IgD-negative memory B cell (primary cell): Measurements from ENCODE around the gene SHISAL1. TPM values are rescaled to one million over a fixed set of nuclear protein-coding genes. Genes with fewer than 3 reads are reported as not detected.

ENCODE experiments used
- H3K27ac Mint-ChIP-seq, 3 donors: one replicate each; pipeline ENCODE4 v1.8.0; 2020 to 2022; ENCODE audit warnings: mild to moderate bottlenecking in 3 of 3, mixed read lengths in 3 of 3, moderate library complexity in 1 of 3
- H3K27me3 Mint-ChIP-seq: one replicate; pipeline ENCODE4 v1.8.0; 2021; ENCODE audit warnings: mixed read lengths
- H3K36me3 Mint-ChIP-seq: one replicate; pipeline ENCODE4 v1.8.0; 2020; ENCODE audit warnings: mild to moderate bottlenecking, mixed read lengths
- H3K4me1 Mint-ChIP-seq, 3 donors: one replicate each; pipeline ENCODE4 v1.8.0; 2020 to 2022; ENCODE audit warnings: mixed read lengths in 3 of 3, mild to moderate bottlenecking in 1 of 3
- H3K4me3 Mint-ChIP-seq, 4 donors: one replicate each; pipeline ENCODE4 v1.8.0; 2020 to 2022; ENCODE audit warnings: mild to moderate bottlenecking in 4 of 4, mixed read lengths in 4 of 4, moderate library complexity in 3 of 4
- H3K9me3 Mint-ChIP-seq, 3 donors: one replicate each; pipeline ENCODE4 v1.8.0; 2020 to 2021; ENCODE audit warnings: mixed read lengths in 3 of 3, mild to moderate bottlenecking in 1 of 3
- polyA plus RNA-seq: library from polyadenylated mRNA; unstranded; fragments of 300-500 nt; fragmentation: Illumina TruSeq; gene quantifications from one replicate; pipeline ENCODE4 v1.2.3, GENCODE V29; 2021

The SHISAL1 gene
- polyA plus RNA-seq, 1 donor from 2014 or later, result not detected

- Mint-ChIP-seq H3K9me3 (no peaks in the 10 kb centered on the region), H3K36me3 (no peaks in the 10 kb centered on the region), H3K27ac (no peak overlapping the region), H3K4me1 (peaks cover 7 to 8% (median 8%) of the 10 kb centered on the region in 3 donors), H3K27me3 (peaks cover 37% of the 10 kb centered on the region), H3K4me3 (no peak overlapping the region)
These were observed 36.7 kb downstream of the SHISAL1 start for GRCh38 chr22:44276041-44276440.

DNA sequence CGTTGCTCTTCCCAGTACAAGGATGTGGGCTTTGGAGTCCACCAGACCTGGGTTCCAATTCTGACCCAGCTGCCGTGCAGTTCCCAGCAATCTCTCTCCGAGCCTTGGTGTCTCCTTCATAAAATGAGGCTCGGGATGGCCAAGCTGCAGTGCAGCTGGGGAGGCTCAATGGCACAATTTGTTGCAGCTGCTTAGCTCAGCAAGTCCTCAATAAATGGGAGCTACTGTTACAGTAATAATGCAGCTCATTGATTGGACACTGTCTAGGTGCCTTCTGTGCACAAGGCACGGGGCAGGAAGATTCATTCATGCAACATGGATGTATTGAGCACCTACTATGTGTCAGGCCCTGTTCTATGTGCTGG, 37.1 kb downstream of the SHISAL1 start:
- Mint-ChIP-seq H3K4me3 (no peak overlapping the region), H3K27ac (no peak overlapping the region), H3K36me3 (no peaks in the 10 kb centered on the region), H3K9me3 (no peaks in the 10 kb centered on the region), H3K4me1 (peaks cover 7 to 8% (median 8%) of the 10 kb centered on the region in 3 donors), H3K27me3 (peaks cover 34% of the 10 kb centered on the region)

- Mint-ChIP-seq H3K4me3 (no peak overlapping the region), H3K36me3 (no peaks in the 10 kb centered on the region), H3K9me3 (no peaks in the 10 kb centered on the region), H3K27ac (no peak overlapping the region), H3K4me1 (peaks cover 7 to 8% (median 8%) of the 10 kb centered on the region in 3 donors), H3K27me3 (peaks cover 35% of the 10 kb centered on the region)
These were observed 37.7 kb downstream of the SHISAL1 start for GRCh38 chr22:44274918-44275630.

- Mint-ChIP-seq H3K4me1 (peaks cover 6 to 8% (median 7%) of the 10 kb centered on the region in 3 donors), H3K27me3 (peaks cover 31% of the 10 kb centered on the region), H3K4me3 (no peak overlapping the region), H3K36me3 (no peaks in the 10 kb centered on the region), H3K27ac (no peak overlapping the region), H3K9me3 (no peaks in the 10 kb centered on the region)
These were observed 39.6 kb downstream of the SHISAL1 start for GRCh38 chr22:44273175-44273574.

GRCh38 chr22:44272401-44272771, 40.4 kb downstream of the SHISAL1 start:
- H3K4me1 Mint-ChIP-seq, result peaks cover 5 to 8% (median 7%) of the 10 kb centered on the region in 3 donors
- H3K27ac Mint-ChIP-seq, result no peak overlapping the region

GRCh38 chr22:44271732-44272400, 40.9 kb downstream of the SHISAL1 start:
- H3K4me3 Mint-ChIP-seq, result no peak overlapping the region
- no peak overlapping the region for H3K27ac Mint-ChIP-seq
- H3K9me3 Mint-ChIP-seq, result no peaks in the 10 kb centered on the region
- H3K36me3 Mint-ChIP-seq, result no peaks in the 10 kb centered on the region
- peaks cover 5 to 8% (median 7%) of the 10 kb centered on the region in 3 donors for H3K4me1 Mint-ChIP-seq
- H3K27me3 Mint-ChIP-seq, result peaks cover 24% of the 10 kb centered on the region

More at GRCh38 chr22:44272401-44272771, 40.4 kb downstream of the SHISAL1 start:
- Mint-ChIP-seq H3K9me3 (no peaks in the 10 kb centered on the region), H3K27me3 (peaks cover 27% of the 10 kb centered on the region), H3K36me3 (no peaks in the 10 kb centered on the region), H3K4me3 (no peak overlapping the region)

GRCh38 chr22:44271010-44271500, 41.7 kb downstream of the SHISAL1 start:
- Mint-ChIP-seq H3K27ac (no peak overlapping the region), H3K4me3 (peak overlapping the region in 1 of 4 donors; percentile 3), H3K4me1 (peaks cover 5 to 8% (median 7%) of the 10 kb centered on the region in 3 donors), H3K36me3 (no peaks in the 10 kb centered on the region), H3K27me3 (peaks cover 23% of the 10 kb centered on the region), H3K9me3 (no peaks in the 10 kb centered on the region)

GRCh38 chr22:44270556-44270880, 42.2 kb downstream of the SHISAL1 start:
- Mint-ChIP-seq H3K4me1 (peaks cover 3 to 8% (median 7%) of the 10 kb centered on the region in 3 donors), H3K27ac (no peak overlapping the region), H3K36me3 (no peaks in the 10 kb centered on the region), H3K27me3 (peaks cover 20% of the 10 kb centered on the region), H3K9me3 (no peaks in the 10 kb centered on the region), H3K4me3 (no peak overlapping the region)

GRCh38 chr22:44269757-44270555, 42.8 kb downstream of the SHISAL1 start:
- Mint-ChIP-seq H3K36me3 (no peaks in the 10 kb centered on the region), H3K27me3 (peaks cover 20% of the 10 kb centered on the region), H3K4me1 (peaks cover 3 to 8% (median 7%) of the 10 kb centered on the region in 3 donors), H3K27ac (no peak overlapping the region), H3K4me3 (no peak overlapping the region), H3K9me3 (no peaks in the 10 kb centered on the region)

DNA sequence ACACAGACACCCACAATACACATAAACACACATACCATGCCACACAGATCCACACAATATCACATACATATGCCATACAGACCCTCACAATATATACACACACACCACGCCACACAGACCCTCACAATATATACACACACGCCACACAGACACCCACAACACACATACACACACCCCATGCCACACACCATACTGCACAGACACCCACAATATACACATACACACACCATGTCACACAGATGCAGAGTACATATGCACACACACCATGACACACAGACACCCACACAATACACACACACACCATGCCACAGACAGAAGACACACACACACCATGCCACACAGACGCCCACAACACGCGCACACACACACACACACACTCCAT, 43.6 kb downstream of the SHISAL1 start:
- Mint-ChIP-seq H3K27ac (no peak overlapping the region), H3K4me1 (peaks cover 3 to 8% (median 7%) of the 10 kb centered on the region in 3 donors), H3K4me3 (no peak overlapping the region), H3K27me3 (peaks cover 20% of the 10 kb centered on the region), H3K36me3 (no peaks in the 10 kb centered on the region), H3K9me3 (no peaks in the 10 kb centered on the region)

GRCh38 chr22:44268431-44269116, 44.2 kb downstream of the SHISAL1 start:
- H3K4me3 Mint-ChIP-seq, result no peak overlapping the region
- H3K9me3 Mint-ChIP-seq, result no peaks in the 10 kb centered on the region
- H3K36me3 Mint-ChIP-seq, result no peaks in the 10 kb centered on the region
- H3K4me1 Mint-ChIP-seq, result peaks cover 3 to 7% (median 6%) of the 10 kb centered on the region in 3 donors
- peaks cover 19% of the 10 kb centered on the region for H3K27me3 Mint-ChIP-seq
- no peak overlapping the region for H3K27ac Mint-ChIP-seq

DNA sequence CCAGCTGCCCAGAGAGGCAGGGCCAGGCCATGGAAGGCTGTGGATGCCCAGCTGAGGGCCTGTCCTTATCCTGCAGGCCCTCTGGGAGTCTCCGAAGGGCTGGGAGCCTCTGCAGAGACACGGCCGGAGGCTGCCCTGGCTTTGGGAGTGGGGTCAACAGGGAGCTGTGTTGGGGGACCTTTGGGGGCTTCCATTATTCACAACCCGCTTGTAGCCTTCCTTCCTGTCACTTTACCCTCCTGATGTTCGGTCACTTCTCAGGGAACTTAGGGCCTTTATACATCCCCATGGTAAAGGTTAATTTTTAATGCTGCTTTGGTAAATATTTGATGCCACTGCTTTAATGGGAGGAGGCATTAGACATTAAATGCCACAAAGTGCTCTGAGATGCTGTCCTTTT, 44.9 kb downstream of the SHISAL1 start:
- Mint-ChIP-seq H3K4me3 (no peak overlapping the region), H3K27me3 (peaks cover 18% of the 10 kb centered on the region), H3K36me3 (no peaks in the 10 kb centered on the region), H3K4me1 (no peaks in the 10 kb centered on the region), H3K9me3 (no peaks in the 10 kb centered on the region), H3K27ac (no peak overlapping the region)

- Mint-ChIP-seq H3K27me3 (peaks cover 16% of the 10 kb centered on the region), H3K27ac (no peak overlapping the region), H3K4me3 (no peak overlapping the region), H3K4me1 (no peaks in the 10 kb centered on the region), H3K9me3 (no peaks in the 10 kb centered on the region), H3K36me3 (no peaks in the 10 kb centered on the region)
These were observed 45.7 kb downstream of the SHISAL1 start for GRCh38 chr22:44266796-44267760.

- no peaks in the 10 kb centered on the region for H3K36me3 Mint-ChIP-seq
- H3K9me3 Mint-ChIP-seq, result no peaks in the 10 kb centered on the region
- no peak overlapping the region for H3K27ac Mint-ChIP-seq
- H3K4me1 Mint-ChIP-seq, result peaks cover 0 to 1% (median 0%) of the 10 kb centered on the region in 3 donors
- H3K4me3 Mint-ChIP-seq, result no peak overlapping the region
- peaks cover 15% of the 10 kb centered on the region for H3K27me3 Mint-ChIP-seq
These were observed 49.2 kb downstream of the SHISAL1 start for GRCh38 chr22:44263547-44263946.
